HepG2 (cell line): ENCODE results near the gene RAB42. TPM values are rescaled to one million over a fixed set of nuclear protein-coding genes. Genes with fewer than 3 reads are reported as not detected.
"Not testable (repeated sequence)": the region's sequence is repeated elsewhere in the genome, so short reads cannot be mapped to it uniquely, and the experiment has no call there.

ENCODE experiments used
- ATAC-seq: fragments of 200-7000 bp; cut with Tn5 transposase; 3 replicates; pipeline ENCODE4 v1.9.1; 2020; ENCODE audit warnings: mild to moderate bottlenecking, moderate library complexity
- BruUV-seq: library from RNA; stranded (reverse); fragments of 400-500 nt; replicated peaks from 2 replicates; lab custom pipeline; 2021; lab: Mats Ljungman, UMichigan
- CTCF ChIA-PET: fragments of 300-600 bp; formaldehyde crosslinking; extraction: SDS; loops from one replicate; lab custom pipeline; 2021; ENCODE audit warnings: low total read pairs, inconsistent platforms, low intra/inter-chr PET ratio; lab: Yijun Ruan, JAX
- POLR2A ChIA-PET: fragments of 350-600 bp; sonication (Branson Sonifier 250); formaldehyde crosslinking; loops from one replicate; lab custom pipeline; 2020; ENCODE audit warnings: antibody characterized with exemption, inconsistent platforms; lab: Yijun Ruan, JAX
- DNase-seq: peaks from one replicate; pipeline ENCODE4 v3.0.0-alpha.2; 2015; ENCODE audit warnings: low spot score
- FAIRE-seq: peaks from 3 replicates; lab custom pipeline; 2011; peaks lifted over from hg19 to GRCh38; lab: Jason Lieb, UNC
- H2AFZ ChIP-seq: one replicate; pipeline ENCODE4 v1.6.1; 2011; ENCODE audit warnings: low read length, inconsistent platforms
- H3K27ac ChIP-seq: fragments of 300-600 bp; 3 replicates; pipeline ENCODE4 v1.8.0; 2011; ENCODE audit warnings: mixed run types, mild to moderate bottlenecking, mixed read lengths, low read length, inconsistent platforms; ENCODE audit not compliant: insufficient read depth; ENCODE audit errors: extremely low read length
- H3K27me3 ChIP-seq, 2 experiments: fragments of 200-600 bp in 1 of 2; 2 replicates in 1 of 2; 3 replicates in 1 of 2; pipeline versions ENCODE4 v1.6.0 to v1.8.0; 2011; ENCODE audit warnings: low read length in 2 of 2, mild to moderate bottlenecking in 2 of 2, moderate library complexity in 2 of 2, inconsistent platforms in 1 of 2; ENCODE audit not compliant: insufficient read depth in 2 of 2, control insufficient read depth in 1 of 2
- H3K36me3 ChIP-seq, 2 experiments: fragments of 200-600 bp in 1 of 2; replicated peaks in 1 of 2; 2 replicates in 1 of 2; 3 replicates in 1 of 2; pipeline versions ENCODE4 v1.5.1 to v1.8.0; 2011; ENCODE audit warnings: low read length in 2 of 2, inconsistent platforms in 1 of 2; ENCODE audit not compliant: insufficient read depth in 2 of 2, control insufficient read depth in 1 of 2
- H3K4me1 ChIP-seq: 2 replicates; pipeline ENCODE4 v1.5.1; 2012; ENCODE audit warnings: low read length, inconsistent platforms; ENCODE audit not compliant: insufficient read depth
- H3K4me2 ChIP-seq: 2 replicates; pipeline ENCODE4 v1.6.0; 2011; ENCODE audit warnings: low read depth, low read length, inconsistent platforms
- H3K4me3 ChIP-seq, 3 experiments: fragments of 200-600 bp in 1 of 3; sonication (generic), shearing (Covaris generic) in 1 of 3; replicated peaks in 1 of 3; 2 replicates each; pipeline ENCODE4 v1.5.1; 2011 to 2016; ENCODE audit warnings: low read length in 3 of 3, inconsistent platforms in 2 of 3, low read depth in 2 of 3, mild to moderate bottlenecking in 2 of 3, control low read depth in 1 of 3, mixed read lengths in 1 of 3; ENCODE audit not compliant: insufficient read depth in 1 of 3
- H3K79me2 ChIP-seq: one replicate; pipeline ENCODE4 v1.6.1; 2011; ENCODE audit warnings: low read length, inconsistent platforms; ENCODE audit not compliant: insufficient read depth
- H3K9ac ChIP-seq: 2 replicates; pipeline ENCODE4 v1.6.0; 2011; ENCODE audit warnings: mild to moderate bottlenecking, low read depth, low read length, inconsistent platforms; ENCODE audit not compliant: insufficient read depth
- H3K9me3 ChIP-seq: 2 replicates; pipeline ENCODE4 v1.5.1; 2012; ENCODE audit warnings: mild to moderate bottlenecking, low read length
- H4K20me1 ChIP-seq: 2 replicates; pipeline ENCODE4 v1.6.0; 2011; ENCODE audit warnings: inconsistent platforms, mild to moderate bottlenecking, low read length, moderate library complexity; ENCODE audit not compliant: insufficient read depth
- MATR3 ChIP-seq: sonication (generic); formaldehyde crosslinking; IDR thresholded peaks from 2 replicates; pipeline ENCODE4 v1.4.0; 2020; ENCODE audit warnings: missing genetic modification reagents
- NFE2L2 ChIP-seq: fragments of 150-350 bp; IDR thresholded peaks from 2 replicates; pipeline ENCODE4 v1.6.1; 2014; ENCODE audit warnings: low read length
- ZFP41 ChIP-seq: sonication (generic); formaldehyde crosslinking; IDR thresholded peaks from 2 replicates; pipeline ENCODE4 v1.4.0; 2020; ENCODE audit warnings: mild to moderate bottlenecking, missing genetic modification reagents, borderline replicate concordance
- WGBS: methylation state at CpG from one replicate; pipeline ENCODE4 v1.1.6; 2017; ENCODE audit warnings: low lambda C conversion rate; 5-methylcytosine and 5-hydroxymethylcytosine counted together
- in situ Hi-C: cut with HindIII; loops from 2 replicates; pipeline ENCODE4 v1.10.0; 2017; ENCODE audit warnings: low pct_unique_long_range_greater_than_20kb; ENCODE audit not compliant: extremely low pct_ligation_motif_present
- intact Hi-C: fragments of 100-400 bp; cut with micrococcal nuclease; formaldehyde crosslinking; loops from one replicate; pipeline ENCODE4 v1.10.0; 2022; ENCODE audit not compliant: unreplicated experiment
- polyA plus RNA-seq, 8 experiments: library from polyadenylated mRNA; depleted of rRNA in 3 of 8; stranded (reverse) in 7 of 8; unstranded in 1 of 8; fragments of >200 nt; fragmentation: Illumina TruSeq in 4 of 8; extraction: Trizol in 4 of 8; gene quantifications; 2 replicates each; pipeline versions ENCODE4 v1.2.1 to v1.2.3, GENCODE V29; 2011 to 2016; ENCODE audit warnings: low read depth in 4 of 8, missing spikeins in 1 of 8, mixed read lengths in 1 of 8; ENCODE audit not compliant: insufficient read depth in 1 of 8
- total RNA-seq, 5 experiments: library from RNA; depleted of rRNA; stranded (reverse); fragments of >200 nt; fragmentation: Illumina TruSeq; extraction: Trizol; gene quantifications; 2 replicates each; pipeline ENCODE4 v1.2.3, GENCODE V29; 2016; ENCODE audit warnings: low read depth in 1 of 5

The RAB42 gene
- total and polyA plus RNA-seq, 2 of the 13 experiments (the other 11 are each of a cell fraction or from before 2014, with no cell fraction given) = 10.4 to 166 TPM

DNA sequence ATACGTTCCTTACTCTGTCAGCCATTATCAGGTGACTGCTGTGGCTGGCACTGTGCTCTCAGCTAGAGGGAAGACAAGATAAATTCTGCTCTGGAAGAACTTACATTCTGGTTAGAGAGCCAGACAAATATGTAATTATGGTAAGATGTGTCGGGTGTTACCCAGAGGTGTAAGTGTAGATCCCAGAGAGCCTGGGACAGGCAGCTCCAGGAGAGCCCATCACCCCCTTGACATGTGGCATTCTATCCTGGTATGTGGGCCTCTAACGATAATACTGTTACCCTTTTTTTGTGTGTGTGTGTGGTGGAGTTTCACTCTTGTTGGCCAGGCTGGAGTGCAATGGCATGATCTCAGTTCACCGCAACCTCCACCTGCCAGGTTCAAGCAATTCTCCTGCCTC lies 20.2 kb upstream of the RAB42 start:
- BruUV-seq = no TSS peak
- POLR2A ChIA-PET = interaction anchor here (0.8 to 2.2 kb wide), 3 partner anchors 10 to 18 kb away, joined by 3 to 16 read pairs (median 4); no protein-coding TSS in a partner anchor

GRCh38 chr1:28572891-28573290 lies 19.2 kb upstream of the RAB42 start:
- H3K9ac ChIP-seq, in situ Hi-C loops, H3K4me3 ChIP-seq, H3K9me3 ChIP-seq, ATAC-seq, CTCF ChIA-PET, BruUV-seq, H3K4me2 ChIP-seq, intact Hi-C loops, H3K79me2 ChIP-seq, H2AFZ ChIP-seq, FAIRE-seq, H3K4me1 ChIP-seq, H3K27ac ChIP-seq, H3K27me3 ChIP-seq, DNase-seq: not testable (repeated sequence)
- POLR2A ChIA-PET = interaction anchor here (1.1 to 2.2 kb wide), 3 partner anchors 9 to 19 kb away, joined by 3 to 16 read pairs (median 4); no protein-coding TSS in a partner anchor
- WGBS = 92% methylated on average over 12 of the region's 12 CpGs
- Histone ChIP-seq H3K36me3 (peaks cover 7 to 28% of the 10 kb centered on the region in 2 experiments), H4K20me1 (peaks cover 11% of the 10 kb centered on the region)

More for the DNA sequence above, 20.2 kb upstream of the RAB42 start:
- Histone ChIP-seq H3K36me3 (peaks cover 9 to 29% of the 10 kb centered on the region in 2 experiments; a peak in 4 of 5 replicates), H3K27ac (no peak overlapping the region), H3K4me2 (no peak overlapping the region), H2AFZ (no peak overlapping the region), H3K9ac (no peak overlapping the region), H3K4me1 (no peaks in the 10 kb centered on the region), H3K4me3 (no peak overlapping the region), H3K79me2 (no peaks in the 10 kb centered on the region), H3K27me3 (no peaks in the 10 kb centered on the region), H3K9me3 (no peaks in the 10 kb centered on the region), H4K20me1 (peaks cover 1% of the 10 kb centered on the region; the same call in 1 of the 2 replicates)
- FAIRE-seq (no peak), DNase-seq (no peak), ATAC-seq (no peak)
- CTCF ChIA-PET = no interaction called here
- in situ Hi-C loops (no loop called here), intact Hi-C loops (no loop called here)
- 95% methylated on average over 4 of the region's 4 CpGs for WGBS
- TF ChIP-seq NFE2L2 (no peak), MATR3 (CRISPR knock-in tag) (no peak), ZFP41 (no peak)
